DOHH2 (cell line): ENCODE results near the gene GREB1.

Experiments
- EZH2phosphoT487 ChIP-seq: fragments of 200-600 bp; sonication (generic); IDR thresholded peaks from 2 replicates; pipeline ENCODE4 v1.6.1; 2017; ENCODE audit warnings: borderline replicate concordance, mild to moderate bottlenecking, antibody characterized with exemption, low read length, moderate library complexity, mixed read lengths
- TF ChIP-seq, protein P1 (sequence below): fragments of 200-600 bp; sonication (generic); IDR thresholded peaks from one replicate; pipeline ENCODE4 v1.5.1; 2014; ENCODE audit warnings: antibody characterized with exemption, mild to moderate bottlenecking, low read depth, low read length; ENCODE audit not compliant: poor library complexity, severe bottlenecking

DNA sequence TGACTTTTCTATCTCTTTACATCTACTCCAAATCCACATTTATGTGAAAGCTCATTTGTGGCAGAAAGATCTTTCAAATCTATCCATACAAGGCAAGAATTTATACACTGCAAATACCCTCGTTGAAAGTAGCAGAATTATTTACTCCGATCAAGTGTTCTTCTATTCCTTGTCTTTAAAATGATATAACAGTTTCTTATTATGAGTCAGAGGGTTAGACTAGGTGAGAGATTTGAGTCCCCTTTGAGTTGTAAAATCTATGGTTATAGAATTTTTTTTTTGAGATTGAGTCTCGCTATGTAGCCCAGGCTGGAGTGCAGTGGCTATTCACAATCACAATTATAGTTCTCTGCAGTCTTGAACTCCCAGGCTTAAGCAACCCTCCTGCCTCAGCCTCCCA is 5.6 kb upstream of the GREB1 start:
- TF ChIP-seq, protein P1, sequence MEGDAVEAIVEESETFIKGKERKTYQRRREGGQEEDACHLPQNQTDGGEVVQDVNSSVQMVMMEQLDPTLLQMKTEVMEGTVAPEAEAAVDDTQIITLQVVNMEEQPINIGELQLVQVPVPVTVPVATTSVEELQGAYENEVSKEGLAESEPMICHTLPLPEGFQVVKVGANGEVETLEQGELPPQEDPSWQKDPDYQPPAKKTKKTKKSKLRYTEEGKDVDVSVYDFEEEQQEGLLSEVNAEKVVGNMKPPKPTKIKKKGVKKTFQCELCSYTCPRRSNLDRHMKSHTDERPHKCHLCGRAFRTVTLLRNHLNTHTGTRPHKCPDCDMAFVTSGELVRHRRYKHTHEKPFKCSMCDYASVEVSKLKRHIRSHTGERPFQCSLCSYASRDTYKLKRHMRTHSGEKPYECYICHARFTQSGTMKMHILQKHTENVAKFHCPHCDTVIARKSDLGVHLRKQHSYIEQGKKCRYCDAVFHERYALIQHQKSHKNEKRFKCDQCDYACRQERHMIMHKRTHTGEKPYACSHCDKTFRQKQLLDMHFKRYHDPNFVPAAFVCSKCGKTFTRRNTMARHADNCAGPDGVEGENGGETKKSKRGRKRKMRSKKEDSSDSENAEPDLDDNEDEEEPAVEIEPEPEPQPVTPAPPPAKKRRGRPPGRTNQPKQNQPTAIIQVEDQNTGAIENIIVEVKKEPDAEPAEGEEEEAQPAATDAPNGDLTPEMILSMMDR, result no peak
- TF ChIP-seq EZH2phosphoT487, result no peak
